Smooth muscle cell (in vitro differentiated cells): ENCODE results near the gene MYBL2. TPM values are rescaled to one million over a fixed set of nuclear protein-coding genes. Genes with fewer than 3 reads are reported as not detected.
"Not testable (repeated sequence)": the region's sequence is repeated elsewhere in the genome, so short reads cannot be mapped to it uniquely, and the experiment has no call there.

Experiments
- DNase-seq: peaks from one replicate; lab custom pipeline; 2025; ENCODE audit not compliant: unreplicated experiment; lab: John Stamatoyannopoulos, UW
- H2AFZ ChIP-seq: fragments of 200-600 bp; sonication (generic); 2 replicates; pipeline ENCODE4 v1.6.0; 2016; ENCODE audit warnings: antibody characterized with exemption, low read depth, mild to moderate bottlenecking
- H3F3A ChIP-seq: fragments of 200-600 bp; sonication (generic); 2 replicates; pipeline ENCODE4 v1.6.0; 2017; ENCODE audit warnings: antibody characterized with exemption, low read depth
- H3K27ac ChIP-seq: fragments of 200-600 bp; sonication (generic); 2 replicates; pipeline ENCODE4 v1.5.1; 2016; ENCODE audit warnings: low read depth, mild to moderate bottlenecking
- H3K27me3 ChIP-seq: fragments of 200-600 bp; sonication (generic); 2 replicates; pipeline ENCODE4 v1.6.1; 2016; ENCODE audit warnings: low read depth, mild to moderate bottlenecking
- H3K36me3 ChIP-seq: fragments of 200-600 bp; sonication (generic); 2 replicates; pipeline ENCODE4 v1.5.1; 2016; ENCODE audit warnings: low read depth
- H3K4me1 ChIP-seq: fragments of 200-600 bp; sonication (generic); 2 replicates; pipeline ENCODE4 v1.5.1; 2016; ENCODE audit warnings: low read depth
- H3K4me2 ChIP-seq: fragments of 200-600 bp; sonication (generic); 2 replicates; pipeline ENCODE4 v1.6.0; 2016; ENCODE audit warnings: mild to moderate bottlenecking
- H3K4me3 ChIP-seq: fragments of 200-600 bp; sonication (generic); 2 replicates; pipeline ENCODE4 v1.5.1; 2016; ENCODE audit warnings: mild to moderate bottlenecking
- H3K79me2 ChIP-seq: fragments of 200-600 bp; sonication (generic); 2 replicates; pipeline ENCODE4 v1.6.0; 2016; ENCODE audit warnings: low read depth, mild to moderate bottlenecking
- H3K9ac ChIP-seq: fragments of 200-600 bp; sonication (generic); 2 replicates; pipeline ENCODE4 v1.6.0; 2016; ENCODE audit warnings: low read depth
- H3K9me3 ChIP-seq: fragments of 200-600 bp; sonication (generic); replicated peaks from 2 replicates; pipeline ENCODE4 v1.5.1; 2016; ENCODE audit warnings: low read depth
- H4K20me1 ChIP-seq: fragments of 200-600 bp; sonication (generic); 2 replicates; pipeline ENCODE4 v1.6.0; 2016; ENCODE audit warnings: low read depth
- WGBS: methylation state at CpG from one replicate; pipeline ENCODE4 v1.1.7; 2016; ENCODE audit warnings: low lambda C conversion rate; 5-methylcytosine and 5-hydroxymethylcytosine counted together
- polyA plus RNA-seq: library from polyadenylated mRNA; unstranded; fragments of >200 nt; fragmentation: Nextera tagmentation; extraction: Ambion mirVana; gene quantifications from 2 replicates; pipeline ENCODE4 v1.2.1, GENCODE V29; 2016
- total RNA-seq: library from RNA; depleted of rRNA; stranded (reverse); fragments of >200 nt; gene quantifications from 2 replicates; pipeline ENCODE4 v1.2.3, GENCODE V29; 2014
- TF ChIP-seq, protein P1 (sequence below): fragments of 200-600 bp; sonication (generic); IDR thresholded peaks from 2 replicates; pipeline ENCODE4 v1.5.1; 2017; ENCODE audit warnings: borderline replicate concordance, mild to moderate bottlenecking, antibody characterized with exemption; ENCODE audit not compliant: insufficient read depth, poor library complexity, severe bottlenecking

The MYBL2 gene
- total and polyA plus RNA-seq, 2 experiments from 2014 or later: 8.6 to 26.2 TPM

DNA sequence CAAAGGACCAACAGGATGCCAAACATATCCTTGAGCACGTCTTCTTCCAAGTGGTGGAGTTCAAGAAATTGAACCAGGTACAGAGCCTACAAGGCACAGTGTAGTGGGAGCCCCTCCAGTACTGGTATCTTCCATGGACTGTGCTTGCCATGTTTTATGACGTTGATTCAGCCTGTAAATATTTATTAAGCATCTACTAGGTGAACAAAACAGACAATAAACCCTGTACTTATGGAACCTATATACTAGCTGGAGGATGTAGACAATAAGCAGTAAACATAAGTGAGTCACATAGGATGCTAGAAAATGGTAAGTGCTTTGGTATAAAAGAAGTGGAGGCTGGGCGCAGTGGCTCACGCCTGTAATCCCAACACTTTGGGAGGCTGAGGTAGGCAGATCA lies 24.4 kb upstream of the MYBL2 start:
- TF ChIP-seq, protein P1, sequence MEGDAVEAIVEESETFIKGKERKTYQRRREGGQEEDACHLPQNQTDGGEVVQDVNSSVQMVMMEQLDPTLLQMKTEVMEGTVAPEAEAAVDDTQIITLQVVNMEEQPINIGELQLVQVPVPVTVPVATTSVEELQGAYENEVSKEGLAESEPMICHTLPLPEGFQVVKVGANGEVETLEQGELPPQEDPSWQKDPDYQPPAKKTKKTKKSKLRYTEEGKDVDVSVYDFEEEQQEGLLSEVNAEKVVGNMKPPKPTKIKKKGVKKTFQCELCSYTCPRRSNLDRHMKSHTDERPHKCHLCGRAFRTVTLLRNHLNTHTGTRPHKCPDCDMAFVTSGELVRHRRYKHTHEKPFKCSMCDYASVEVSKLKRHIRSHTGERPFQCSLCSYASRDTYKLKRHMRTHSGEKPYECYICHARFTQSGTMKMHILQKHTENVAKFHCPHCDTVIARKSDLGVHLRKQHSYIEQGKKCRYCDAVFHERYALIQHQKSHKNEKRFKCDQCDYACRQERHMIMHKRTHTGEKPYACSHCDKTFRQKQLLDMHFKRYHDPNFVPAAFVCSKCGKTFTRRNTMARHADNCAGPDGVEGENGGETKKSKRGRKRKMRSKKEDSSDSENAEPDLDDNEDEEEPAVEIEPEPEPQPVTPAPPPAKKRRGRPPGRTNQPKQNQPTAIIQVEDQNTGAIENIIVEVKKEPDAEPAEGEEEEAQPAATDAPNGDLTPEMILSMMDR: no peak
- H2AFZ ChIP-seq: no peak overlapping the region
- WGBS: 97% methylated on average over 4 of the region's 4 CpGs

DNA sequence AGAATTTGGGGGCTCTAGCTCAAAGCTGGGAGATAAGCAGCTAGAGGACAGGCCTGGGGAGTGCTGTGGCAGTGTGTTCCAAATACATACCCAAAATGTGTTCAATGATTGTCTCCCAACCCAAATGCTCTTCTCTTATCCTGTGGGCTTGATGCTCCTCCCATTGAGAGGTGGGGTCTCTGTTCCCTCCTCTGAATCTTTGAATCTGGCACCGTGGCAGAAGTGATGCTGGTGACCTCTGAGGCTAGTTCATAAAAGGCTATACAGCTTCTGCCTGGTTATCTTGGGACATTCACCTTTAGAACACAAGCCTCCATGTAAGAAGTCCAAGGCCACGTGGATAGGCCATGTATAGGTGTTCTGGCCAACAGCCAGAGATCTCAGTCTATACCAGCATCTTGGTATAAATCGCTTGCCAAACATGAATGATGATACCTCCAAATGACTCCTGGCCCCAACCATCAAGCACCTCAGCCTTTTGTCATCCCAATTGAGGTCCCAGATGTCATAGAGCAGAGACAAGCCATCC lies 15.9 kb upstream of the MYBL2 start:
- no peaks in the 10 kb centered on the region for H3K27me3 ChIP-seq
- no peak overlapping the region for H3K4me3 ChIP-seq
- no peak overlapping the region for H3K4me2 ChIP-seq
- no peak overlapping the region for H2AFZ ChIP-seq
- H3K4me1 ChIP-seq: no peaks in the 10 kb centered on the region
- H3K36me3 ChIP-seq: peaks cover 6% of the 10 kb centered on the region
- no peaks in the 10 kb centered on the region for H3F3A ChIP-seq
- H3K9ac ChIP-seq: no peak overlapping the region
- H3K27ac ChIP-seq: no peak overlapping the region
- 80% methylated on average over 3 of the region's 3 CpGs for WGBS
- no peaks in the 10 kb centered on the region for H4K20me1 ChIP-seq
- TF ChIP-seq, protein P1: no peak
- no peak for DNase-seq
- H3K79me2 ChIP-seq: no peaks in the 10 kb centered on the region
- no peaks in the 10 kb centered on the region for H3K9me3 ChIP-seq

More for the DNA sequence above, 24.4 kb upstream of the MYBL2 start:
- no peaks in the 10 kb centered on the region for H3K4me1 ChIP-seq
- no peak overlapping the region for H3K4me2 ChIP-seq
- DNase-seq: no peak
- no peaks in the 10 kb centered on the region for H3K79me2 ChIP-seq
- H4K20me1 ChIP-seq: no peaks in the 10 kb centered on the region
- H3K27me3 ChIP-seq: no peaks in the 10 kb centered on the region
- H3K9ac ChIP-seq: no peak overlapping the region
- H3K27ac ChIP-seq: no peak overlapping the region
- no peaks in the 10 kb centered on the region for H3K9me3 ChIP-seq
- no peaks in the 10 kb centered on the region for H3F3A ChIP-seq
- H3K4me3 ChIP-seq: no peak overlapping the region
- peaks cover 8% of the 10 kb centered on the region for H3K36me3 ChIP-seq

DNA sequence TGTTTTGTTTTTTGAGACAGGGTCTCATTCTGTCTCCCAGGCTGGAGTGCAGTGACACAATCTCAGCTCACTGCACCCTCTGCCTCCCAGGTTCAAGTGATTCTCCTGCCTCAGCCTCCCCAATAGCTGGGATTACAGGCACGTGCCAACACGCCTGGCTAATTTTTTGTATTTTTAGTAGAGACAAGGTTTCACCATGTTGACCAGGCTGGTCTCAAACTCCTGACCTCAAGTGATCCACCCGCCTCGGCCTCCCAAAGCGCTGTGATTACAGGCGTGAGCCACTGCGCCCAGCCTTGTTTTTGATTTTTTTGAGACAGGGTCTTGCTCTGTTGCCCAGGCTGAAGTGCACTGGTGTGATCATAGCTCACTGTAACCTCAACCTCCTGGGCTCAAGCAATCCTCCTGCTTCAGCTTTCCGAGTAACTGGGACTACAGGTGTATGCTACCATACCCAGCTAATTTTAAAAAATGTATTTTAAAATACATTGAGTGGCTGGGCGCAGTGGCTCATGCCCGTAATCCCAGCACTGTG lies 15.2 kb upstream of the MYBL2 start:
- DNase-seq, H3K79me2 ChIP-seq, H3K27ac ChIP-seq, H3K36me3 ChIP-seq, H3K4me3 ChIP-seq, H3K27me3 ChIP-seq, H3K9ac ChIP-seq, H4K20me1 ChIP-seq, H3K9me3 ChIP-seq, H3K4me2 ChIP-seq, H2AFZ ChIP-seq, H3K4me1 ChIP-seq, H3F3A ChIP-seq: not testable (repeated sequence)
- WGBS: 97% methylated on average over 10 of the region's 10 CpGs

DNA sequence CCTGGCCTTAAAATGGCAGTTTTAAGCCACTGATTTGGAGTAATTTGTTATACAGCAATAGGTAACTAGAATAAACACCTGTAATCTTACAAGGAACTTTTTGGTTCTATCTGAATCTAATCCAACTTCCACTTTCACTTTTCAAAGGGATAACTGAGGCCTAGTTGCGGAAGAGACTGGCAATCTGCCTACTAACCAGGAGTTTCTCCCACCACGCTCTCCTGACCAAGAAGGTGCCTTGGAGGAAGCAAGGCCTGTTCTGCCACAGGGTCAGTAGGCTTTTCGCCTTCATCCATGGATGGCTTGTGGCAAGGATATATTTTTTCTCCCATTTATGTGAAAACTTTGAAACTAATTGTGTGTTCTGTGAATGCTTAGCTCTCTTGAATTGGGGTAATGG lies 12.9 kb upstream of the MYBL2 start:
- no peak for DNase-seq
- Histone ChIP-seq H3K4me2 (no peak overlapping the region), H3K27ac (no peak overlapping the region), H3K9me3 (no peaks in the 10 kb centered on the region), H3K4me1 (no peaks in the 10 kb centered on the region), H2AFZ (no peak overlapping the region), H3K4me3 (no peak overlapping the region), H3F3A (no peaks in the 10 kb centered on the region), H3K36me3 (no peaks in the 10 kb centered on the region), H3K27me3 (no peaks in the 10 kb centered on the region), H4K20me1 (no peaks in the 10 kb centered on the region), H3K79me2 (no peaks in the 10 kb centered on the region), H3K9ac (no peak overlapping the region)
- TF ChIP-seq, protein P1: no peak
- WGBS: 99% methylated on average over 3 of the region's 3 CpGs

DNA sequence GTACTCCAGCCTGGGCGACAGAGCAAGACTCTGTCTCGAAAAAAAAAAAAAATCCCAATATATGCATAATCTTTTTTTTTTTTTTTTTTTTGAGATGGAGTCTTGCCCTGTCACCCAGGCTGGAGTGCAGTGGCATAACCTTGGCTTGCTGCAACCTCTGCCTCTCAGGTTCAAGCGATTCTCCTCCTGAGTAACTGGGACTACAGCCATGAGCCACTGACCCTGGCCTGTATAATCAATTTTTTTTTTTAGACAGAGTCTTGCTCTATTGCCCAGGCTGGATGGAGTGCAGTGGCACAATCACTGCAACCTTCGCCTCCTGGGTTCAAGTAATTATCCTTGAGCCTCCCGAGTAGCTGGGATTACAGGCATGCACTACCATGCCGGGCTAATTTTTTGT lies 11.7 kb upstream of the MYBL2 start:
- H3K36me3 ChIP-seq, H4K20me1 ChIP-seq, H3K79me2 ChIP-seq, H3K4me3 ChIP-seq, H3K4me1 ChIP-seq, H3K27ac ChIP-seq, DNase-seq, H3F3A ChIP-seq, H2AFZ ChIP-seq, H3K9me3 ChIP-seq, H3K27me3 ChIP-seq, H3K9ac ChIP-seq, H3K4me2 ChIP-seq: not testable (repeated sequence)
- 89% methylated on average over 6 of the region's 6 CpGs for WGBS
